H9 (cell line): ENCODE results near the gene KRT81. TPM values are rescaled to one million over a fixed set of nuclear protein-coding genes. Genes with fewer than 3 reads are reported as not detected.

Source experiments
- DNase-seq: peaks from one replicate; pipeline ENCODE4 v3.0.0-alpha.2; 2017
- H2AFZ ChIP-seq: one replicate; pipeline ENCODE4 v1.6.1; 2013; ENCODE audit warnings: mild to moderate bottlenecking, low read length, control low read depth, moderate library complexity
- H2AK5ac ChIP-seq: 2 replicates; pipeline ENCODE4 v1.6.1; 2013; ENCODE audit warnings: low read length, control low read depth, mixed read lengths; ENCODE audit not compliant: insufficient read length
- H2BK120ac ChIP-seq: one replicate; pipeline ENCODE4 v1.6.1; 2013; ENCODE audit warnings: low read depth, mild to moderate bottlenecking, low read length, control low read depth, inconsistent platforms; ENCODE audit not compliant: poor library complexity, severe bottlenecking
- H2BK12ac ChIP-seq: 2 replicates; pipeline ENCODE4 v1.6.1; 2013; ENCODE audit warnings: low read length, control low read depth, mixed read lengths, low read depth; ENCODE audit not compliant: insufficient read length
- H2BK15ac ChIP-seq: 2 replicates; pipeline ENCODE4 v1.6.1; 2013; ENCODE audit warnings: low read depth, low read length, control low read depth
- H2BK20ac ChIP-seq: one replicate; pipeline ENCODE4 v1.6.1; 2013; ENCODE audit warnings: low read depth, mild to moderate bottlenecking, low read length, control low read depth, inconsistent platforms; ENCODE audit not compliant: poor library complexity, severe bottlenecking
- H2BK5ac ChIP-seq: 2 replicates; pipeline ENCODE4 v1.6.1; 2013; ENCODE audit warnings: low read length, control low read depth, mixed read lengths; ENCODE audit not compliant: insufficient read length
- H3K14ac ChIP-seq: 2 replicates; pipeline ENCODE4 v1.6.1; 2013; ENCODE audit warnings: low read length, control low read depth; ENCODE audit not compliant: insufficient read depth
- H3K18ac ChIP-seq: 2 replicates; pipeline ENCODE4 v1.6.1; 2013; ENCODE audit warnings: low read depth, mild to moderate bottlenecking, mixed read lengths, low read length, control low read depth; ENCODE audit not compliant: insufficient read length
- H3K23ac ChIP-seq: 2 replicates; pipeline ENCODE4 v1.6.1; 2013; ENCODE audit warnings: low read length, control low read depth, mixed read lengths, low read depth; ENCODE audit not compliant: insufficient read length
- H3K23me2 ChIP-seq: 2 replicates; pipeline ENCODE4 v1.6.1; 2013; ENCODE audit warnings: low read depth, mild to moderate bottlenecking, mixed read lengths, low read length, control low read depth; ENCODE audit not compliant: insufficient read length, poor library complexity, severe bottlenecking
- H3K27ac ChIP-seq: 2 replicates; pipeline ENCODE4 v1.5.1; 2013; ENCODE audit warnings: low read length, control low read depth, mixed read lengths, low read depth; ENCODE audit not compliant: insufficient read length
- H3K27me3 ChIP-seq: 2 replicates; pipeline ENCODE4 v1.6.1; 2013; ENCODE audit warnings: low read length, control low read depth, inconsistent platforms; ENCODE audit not compliant: insufficient read depth
- H3K4ac ChIP-seq: 2 replicates; pipeline ENCODE4 v1.6.1; 2013; ENCODE audit warnings: low read depth, mild to moderate bottlenecking, control low read depth, inconsistent platforms, low read length, moderate library complexity
- H3K4me1 ChIP-seq: 2 replicates; pipeline ENCODE4 v1.6.1; 2013; ENCODE audit warnings: low read length, control low read depth, inconsistent platforms; ENCODE audit not compliant: insufficient read depth
- H3K4me2 ChIP-seq: 2 replicates; pipeline ENCODE4 v1.6.1; 2013; ENCODE audit warnings: low read length, control low read depth, mixed read lengths; ENCODE audit not compliant: insufficient read length, insufficient read depth
- H3K56ac ChIP-seq: 2 replicates; pipeline ENCODE4 v1.6.1; 2013; ENCODE audit warnings: low read depth, mild to moderate bottlenecking, mixed read lengths, low read length, control low read depth; ENCODE audit not compliant: insufficient read length
- H3K79me1 ChIP-seq: 2 replicates; pipeline ENCODE4 v1.6.1; 2013; ENCODE audit warnings: low read depth, mild to moderate bottlenecking, moderate library complexity, low read length, control low read depth, inconsistent platforms; ENCODE audit not compliant: insufficient read depth, poor library complexity, severe bottlenecking
- H3K79me2 ChIP-seq: 2 replicates; pipeline ENCODE4 v1.6.1; 2013; ENCODE audit warnings: low read length, control low read depth, inconsistent platforms; ENCODE audit not compliant: insufficient read depth
- H3K9ac ChIP-seq: 2 replicates; pipeline ENCODE4 v1.6.1; 2013; ENCODE audit warnings: low read length, control low read depth, mixed read lengths; ENCODE audit not compliant: insufficient read length; ENCODE audit errors: extremely low read depth
- H3K9me3 ChIP-seq: one replicate; pipeline ENCODE4 v1.6.1; 2013; ENCODE audit warnings: low read depth, low read length, inconsistent platforms; ENCODE audit not compliant: control insufficient read depth
- H3T11ph ChIP-seq: one replicate; pipeline ENCODE4 v1.6.1; 2013; ENCODE audit warnings: mild to moderate bottlenecking, low read length, control low read depth, inconsistent platforms
- H4K20me1 ChIP-seq: one replicate; pipeline ENCODE4 v1.6.1; 2013; ENCODE audit not compliant: control insufficient read depth, insufficient read length, insufficient read depth
- H4K5ac ChIP-seq: 2 replicates; pipeline ENCODE4 v1.6.1; 2013; ENCODE audit warnings: low read depth, mild to moderate bottlenecking, mixed read lengths, low read length, control low read depth; ENCODE audit not compliant: insufficient read length
- H4K8ac ChIP-seq: replicated peaks from 2 replicates; pipeline ENCODE4 v1.6.1; 2013; ENCODE audit warnings: low read length, control low read depth, mixed read lengths, low read depth; ENCODE audit not compliant: insufficient read length
- H4K91ac ChIP-seq: 2 replicates; pipeline ENCODE4 v1.6.1; 2013; ENCODE audit warnings: low read depth, mild to moderate bottlenecking, moderate library complexity, mixed read lengths, low read length, control low read depth; ENCODE audit not compliant: insufficient read length
- H3K27ac Mint-ChIP-seq, 3 experiments: 2 replicates in 2 of 3; 3 replicates in 1 of 3; pipeline ENCODE4 v1.8.0; 2020 to 2021; ENCODE audit warnings: mixed read lengths in 3 of 3, mild to moderate bottlenecking in 1 of 3, moderate library complexity in 1 of 3
- H3K27me3 Mint-ChIP-seq: 2 replicates; pipeline ENCODE4 v1.8.0; 2021; ENCODE audit warnings: low read depth, mild to moderate bottlenecking, moderate library complexity, mixed read lengths
- H3K36me3 Mint-ChIP-seq, 3 experiments: 2 replicates in 2 of 3; 3 replicates in 1 of 3; pipeline ENCODE4 v1.8.0; 2020 to 2021; ENCODE audit warnings: low read depth in 3 of 3, mixed read lengths in 3 of 3; ENCODE audit not compliant: insufficient read depth in 1 of 3
- H3K4me1 Mint-ChIP-seq, 2 experiments: 2 replicates each; pipeline ENCODE4 v1.8.0; 2020; ENCODE audit warnings: mixed read lengths in 2 of 2
- H3K4me3 Mint-ChIP-seq, 2 experiments: 2 replicates in 1 of 2; 3 replicates in 1 of 2; pipeline ENCODE4 v1.8.0; 2020 to 2021; ENCODE audit warnings: mild to moderate bottlenecking in 2 of 2, mixed read lengths in 2 of 2, moderate library complexity in 1 of 2
- H3K9me3 Mint-ChIP-seq, 2 experiments: 2 replicates in 1 of 2; 3 replicates in 1 of 2; pipeline ENCODE4 v1.8.0; 2020; ENCODE audit warnings: mild to moderate bottlenecking in 2 of 2, mixed read lengths in 2 of 2, moderate library complexity in 1 of 2
- CTCF ChIP-seq: fragments of 200-600 bp; sonication (generic); conservative IDR thresholded peaks from 3 replicates; pipeline ENCODE4 v1.8.0; 2021; ENCODE audit warnings: antibody characterized with exemption, mild to moderate bottlenecking
- WGBS: extraction: QIAGEN DNeasy Blood & Tissue Kit; methylation state at CpG from one replicate; pipeline ENCODE4 v1.1.7; 2013; ENCODE audit warnings: missing lambda C conversion rate, low lambda C conversion rate, mixed read lengths; ENCODE audit not compliant: insufficient read length; ENCODE audit errors: extremely low coverage; 5-methylcytosine and 5-hydroxymethylcytosine counted together
- total RNA-seq: library from RNA; stranded (reverse); gene quantifications from 2 replicates; pipeline ENCODE4 v1.2.1, GENCODE V29; 2021

Gene KRT81
- total RNA-seq, 1 experiment from 2014 or later: not detected

GRCh38 chr12:52306731-52307130, 15.4 kb upstream of the KRT81 start:
- peaks cover 63% of the 10 kb centered on the region for H3K27me3 Mint-ChIP-seq

More at GRCh38 chr12:52306731-52307130, 15.4 kb upstream of the KRT81 start:
- H3K9ac ChIP-seq: no peak overlapping the region
- Mint-ChIP-seq H3K4me3 (0 out of 5 replicates have a peak overlapping the region, but pooled peaks of 1 of the 2 experiments have one; percentile 27), H3K9me3 (no peaks in the 10 kb centered on the region), H3K4me1 (peaks cover 11 to 14% of the 10 kb centered on the region in 2 experiments), H3K27ac (no peak overlapping the region), H3K36me3 (no peaks in the 10 kb centered on the region)
- H3K4me1 ChIP-seq: no peaks in the 10 kb centered on the region; the same call in 1 of the 2 replicates
- no peak overlapping the region for H2BK120ac ChIP-seq
- H4K91ac ChIP-seq: no peak overlapping the region
- DNase-seq: no peak
- WGBS: no CpG with 5 or more reads among the region's 2 CpGs
- H3K9me3 ChIP-seq: no peaks in the 10 kb centered on the region
- no peak overlapping the region for H4K8ac ChIP-seq
- H3K79me1 ChIP-seq: no peaks in the 10 kb centered on the region
- H4K20me1 ChIP-seq: no peaks in the 10 kb centered on the region
- H2BK15ac ChIP-seq: no peak overlapping the region
- peaks cover 9% of the 10 kb centered on the region for H3K23me2 ChIP-seq
- no peak overlapping the region for H2BK5ac ChIP-seq
- H3K27ac ChIP-seq: no peak overlapping the region
- no peak for TF ChIP-seq CTCF
- H2BK12ac ChIP-seq: no peak overlapping the region
- H2AFZ ChIP-seq: no peak overlapping the region
- no peak overlapping the region for H3K14ac ChIP-seq
- H2AK5ac ChIP-seq: no peak overlapping the region
- no peaks in the 10 kb centered on the region for H3K79me2 ChIP-seq
- no peak overlapping the region for H3K56ac ChIP-seq
- peaks cover 13% of the 10 kb centered on the region; the same call in 1 of the 2 replicates for H3K27me3 ChIP-seq
- H3T11ph ChIP-seq: no peak overlapping the region
- H3K23ac ChIP-seq: no peak overlapping the region
- no peak overlapping the region for H3K18ac ChIP-seq
- no peak overlapping the region for H2BK20ac ChIP-seq
- no peak overlapping the region for H3K4me2 ChIP-seq
- no peak overlapping the region for H4K5ac ChIP-seq
- H3K4ac ChIP-seq: no peak overlapping the region
